ENCODE results near the gene MDN1. TPM values are rescaled to one million over a fixed set of nuclear protein-coding genes. Genes with fewer than 3 reads are reported as not detected.

The MDN1 gene
- total and polyA plus RNA-seq, 10 donors, result 23.0 to 56.3 (median 36.7) TPM

DNA sequence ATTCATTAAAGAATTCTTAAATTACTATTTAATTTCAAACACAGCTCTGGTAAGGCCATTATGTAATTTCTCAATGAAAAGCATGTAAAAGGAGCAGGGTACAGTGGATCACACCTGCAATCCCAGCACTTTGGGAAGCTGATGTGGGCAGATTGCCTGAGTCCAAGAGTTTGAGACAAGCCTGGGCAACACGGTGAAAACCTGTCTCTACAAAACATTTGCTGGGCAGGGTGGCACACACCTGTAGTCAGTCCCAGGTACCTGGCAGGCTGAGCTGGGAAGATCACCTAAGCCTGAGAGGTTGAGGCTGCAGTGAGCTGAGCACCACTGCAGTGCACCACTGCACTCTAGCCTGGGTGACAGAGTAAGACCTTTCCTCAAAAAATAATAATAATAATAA is 37.4 kb downstream of the MDN1 start:
- no peak overlapping the region for H3K27ac ChIP-seq
- TF ChIP-seq POLR2A (IDR thresholded peaks at IDR 0.05) (no peak), POLR2AphosphoS5 (IDR thresholded peaks at IDR 0.05) (no peak)
- TF ChIP-seq, protein P1, sequence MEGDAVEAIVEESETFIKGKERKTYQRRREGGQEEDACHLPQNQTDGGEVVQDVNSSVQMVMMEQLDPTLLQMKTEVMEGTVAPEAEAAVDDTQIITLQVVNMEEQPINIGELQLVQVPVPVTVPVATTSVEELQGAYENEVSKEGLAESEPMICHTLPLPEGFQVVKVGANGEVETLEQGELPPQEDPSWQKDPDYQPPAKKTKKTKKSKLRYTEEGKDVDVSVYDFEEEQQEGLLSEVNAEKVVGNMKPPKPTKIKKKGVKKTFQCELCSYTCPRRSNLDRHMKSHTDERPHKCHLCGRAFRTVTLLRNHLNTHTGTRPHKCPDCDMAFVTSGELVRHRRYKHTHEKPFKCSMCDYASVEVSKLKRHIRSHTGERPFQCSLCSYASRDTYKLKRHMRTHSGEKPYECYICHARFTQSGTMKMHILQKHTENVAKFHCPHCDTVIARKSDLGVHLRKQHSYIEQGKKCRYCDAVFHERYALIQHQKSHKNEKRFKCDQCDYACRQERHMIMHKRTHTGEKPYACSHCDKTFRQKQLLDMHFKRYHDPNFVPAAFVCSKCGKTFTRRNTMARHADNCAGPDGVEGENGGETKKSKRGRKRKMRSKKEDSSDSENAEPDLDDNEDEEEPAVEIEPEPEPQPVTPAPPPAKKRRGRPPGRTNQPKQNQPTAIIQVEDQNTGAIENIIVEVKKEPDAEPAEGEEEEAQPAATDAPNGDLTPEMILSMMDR (IDR thresholded peaks at IDR 0.05 in 8 of 11, conservative IDR thresholded peaks at IDR 0.05 in 3 of 11), result no peak
- no peak for DNase-seq
- intact Hi-C loops (cut with DNase I; ENCODE audit: low total_unique reads), result no loop called here
- peaks cover 0 to 15% (median 13%) of the 10 kb centered on the region in 8 donors for H3K9me3 ChIP-seq
- WGBS, 5 donors, result 88 to 100% (median 100%) methylated on average over 1 of the region's 1 CpG
- no peaks in the 10 kb centered on the region for H3K4me1 ChIP-seq
- no peaks in the 10 kb centered on the region for H3K27me3 ChIP-seq (replicated peaks in 1 of 7)
- H3K36me3 ChIP-seq, result peaks cover 6 to 91% (median 76%) of the 10 kb centered on the region in 6 donors
- no peak overlapping the region for H3K4me3 ChIP-seq

DNA sequence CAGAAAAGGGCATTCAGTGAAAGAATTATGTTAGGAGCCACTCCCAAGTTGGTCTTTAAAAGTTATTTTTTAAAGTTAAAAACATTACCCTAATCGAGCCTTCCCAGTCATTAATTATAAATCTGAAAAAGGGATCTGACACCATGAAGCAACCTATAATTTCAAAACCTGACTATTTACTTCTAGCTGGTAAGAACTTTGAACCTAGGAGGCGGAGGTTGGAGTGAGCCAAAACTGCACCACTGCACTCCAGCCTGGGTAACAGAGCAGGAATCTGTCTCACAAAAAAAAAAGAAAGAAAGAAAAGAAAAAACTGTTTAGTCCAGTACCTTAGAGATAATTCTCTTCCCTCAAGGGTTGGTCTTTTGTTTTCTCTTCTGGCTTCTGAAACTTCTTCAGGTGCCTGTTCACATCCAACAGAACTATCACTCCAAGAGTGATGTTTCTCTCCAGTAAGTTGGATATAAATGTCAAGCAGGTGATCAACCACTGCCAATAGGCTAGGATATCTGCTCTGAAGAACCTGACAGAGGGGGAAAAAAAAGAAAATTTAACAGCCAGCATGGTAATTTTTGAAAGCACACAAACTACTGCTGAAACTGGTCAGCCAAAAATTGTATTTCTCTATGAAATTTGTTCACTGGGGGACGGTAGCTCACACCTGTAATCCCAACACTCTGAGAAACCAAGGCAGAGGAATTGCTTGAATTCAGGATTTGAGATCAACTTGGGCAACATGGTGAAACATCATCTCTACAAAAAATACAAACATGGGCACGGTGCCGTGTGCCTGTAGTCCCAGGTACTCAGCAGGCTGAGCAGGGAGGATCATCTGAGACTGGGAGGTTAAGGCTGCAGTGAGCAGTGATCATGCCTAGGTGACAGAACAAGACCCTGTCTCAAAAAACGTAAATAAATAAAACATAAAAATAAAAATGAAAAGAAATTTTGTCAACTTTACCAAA is 38.2 kb downstream of the MDN1 start:
- Histone ChIP-seq H3K4me1 (no peaks in the 10 kb centered on the region), H3K27ac (no peak overlapping the region), H3K36me3 (peaks cover 6 to 91% (median 69%) of the 10 kb centered on the region in 6 donors), H3K9me3 (peaks cover 0 to 15% (median 13%) of the 10 kb centered on the region in 8 donors), H3K27me3 (replicated peaks in 1 of 7) (no peaks in the 10 kb centered on the region), H3K4me3 (no peak overlapping the region)
- 94 to 97% (median 95%) methylated on average over 6 of the region's 6 CpGs for WGBS, 5 donors
- intact Hi-C loops (cut with DNase I; ENCODE audit: low total_unique reads), result no loop called here
- TF ChIP-seq POLR2A (IDR thresholded peaks at IDR 0.05) (no peak), POLR2AphosphoS5 (IDR thresholded peaks at IDR 0.05) (no peak)
- TF ChIP-seq, protein P1 (IDR thresholded peaks at IDR 0.05 in 8 of 11, conservative IDR thresholded peaks at IDR 0.05 in 3 of 11), result no peak
- DNase-seq, result no peak

DNA sequence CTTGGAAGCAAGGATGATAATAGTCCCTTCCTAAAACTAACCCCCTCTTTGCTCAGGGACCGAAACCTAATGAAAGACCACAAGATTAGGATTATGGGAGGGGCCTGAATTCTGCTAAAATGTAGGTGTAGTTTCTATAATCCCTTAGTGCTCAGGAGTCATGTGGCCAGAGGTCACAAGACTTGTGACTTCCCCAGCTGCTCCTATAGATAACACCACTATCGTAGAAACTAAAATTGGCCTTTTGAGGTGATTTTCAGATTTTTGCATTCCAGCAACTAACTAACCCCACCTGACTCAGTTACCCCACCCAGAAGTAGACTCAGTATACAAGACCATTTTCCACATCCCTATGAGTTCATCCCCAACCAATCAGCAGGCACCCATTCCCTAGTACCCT is 42.1 kb downstream of the MDN1 start:
- Histone ChIP-seq H3K4me1 (no peaks in the 10 kb centered on the region), H3K27me3 (replicated peaks in 1 of 7) (no peaks in the 10 kb centered on the region), H3K9me3 (no peaks in the 10 kb centered on the region), H3K4me3 (no peak overlapping the region), H3K27ac (no peak overlapping the region), H3K36me3 (peaks cover 2 to 91% (median 59%) of the 10 kb centered on the region in 6 donors)
- TF ChIP-seq, protein P1 (IDR thresholded peaks at IDR 0.05 in 8 of 11, conservative IDR thresholded peaks at IDR 0.05 in 3 of 11), result no peak
- TF ChIP-seq POLR2AphosphoS5 (IDR thresholded peaks at IDR 0.05) (no peak), POLR2A (IDR thresholded peaks at IDR 0.05) (no peak)
- WGBS, 5 donors, result 91 to 98% (median 95%) methylated on average over 2 of the region's 2 CpGs
- intact Hi-C loops (cut with DNase I; ENCODE audit: low total_unique reads), result no loop called here
- DNase-seq, result no peak

DNA sequence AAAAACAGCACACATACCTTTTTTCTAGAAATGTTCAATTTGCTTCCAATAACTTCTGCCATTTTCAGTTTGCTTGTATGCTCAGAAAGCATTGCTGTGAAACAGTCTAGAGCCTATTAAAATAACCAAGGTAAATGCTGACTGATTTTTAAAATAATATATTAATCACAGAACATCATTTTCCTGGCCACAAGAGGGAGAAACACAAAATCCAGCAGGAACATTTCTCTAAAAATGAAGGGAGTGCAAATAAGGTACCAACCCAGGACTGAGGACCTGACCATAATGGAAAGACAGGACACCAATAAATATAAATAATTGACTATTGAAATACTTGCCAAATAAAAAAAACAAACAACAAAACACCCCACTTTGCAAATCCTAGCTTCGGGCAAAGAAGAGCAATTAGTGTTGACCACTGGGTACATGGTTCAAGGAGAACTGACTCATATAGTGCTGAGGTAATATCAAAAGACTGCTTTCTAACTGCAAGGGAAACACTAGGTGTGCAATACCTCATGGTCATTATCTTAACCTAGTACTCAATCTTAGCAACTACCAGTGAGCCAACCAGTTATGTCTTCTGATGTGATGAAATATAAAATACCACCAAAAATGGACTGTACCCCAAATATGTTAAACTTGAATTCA is 42.9 kb downstream of the MDN1 start:
- intact Hi-C loops (cut with DNase I; ENCODE audit: low total_unique reads), result no loop called here
- H3K36me3 ChIP-seq, result peaks cover 0 to 91% (median 59%) of the 10 kb centered on the region in 6 donors
- TF ChIP-seq POLR2A (IDR thresholded peaks at IDR 0.05) (no peak), POLR2AphosphoS5 (IDR thresholded peaks at IDR 0.05) (no peak)
- TF ChIP-seq, protein P1 (IDR thresholded peaks at IDR 0.05 in 8 of 11, conservative IDR thresholded peaks at IDR 0.05 in 3 of 11), result no peak

More for the DNA sequence above, 42.9 kb downstream of the MDN1 start:
- Histone ChIP-seq H3K4me1 (no peaks in the 10 kb centered on the region), H3K4me3 (no peak overlapping the region), H3K27ac (no peak overlapping the region), H3K27me3 (replicated peaks in 1 of 7) (no peaks in the 10 kb centered on the region), H3K9me3 (no peaks in the 10 kb centered on the region)
- WGBS, 5 donors, result 89 to 100% (median 91%) methylated on average over 1 of the region's 1 CpG
- DNase-seq, result no peak
